ENCODE data around the gene ACR.

The ACR gene

GRCh38 chr22:50712341-50713007 lies 25.5 kb upstream of the ACR start:
- TF ChIP-seq CTCF (IDR thresholded peaks at IDR 0.05; ENCODE audit: control extremely low read depth, extremely low read depth, low read depth, missing control alignments), result no peak
- POLR2A ChIA-PET, result no interaction called here
- DNase-seq (ENCODE audit: extremely low spot score), result no peak
- CTCF ChIA-PET, result no interaction called here

- CTCF ChIA-PET, result no interaction called here
- no peak for DNase-seq (ENCODE audit: extremely low spot score)
- POLR2A ChIA-PET, result no interaction called here
- no peak for TF ChIP-seq CTCF (IDR thresholded peaks at IDR 0.05; ENCODE audit: control extremely low read depth, extremely low read depth, low read depth, missing control alignments)
These were observed 25.0 kb upstream of the ACR start for GRCh38 chr22:50713008-50713385.

GRCh38 chr22:50713571-50714056 lies 24.4 kb upstream of the ACR start:
- ChIA-PET POLR2A (no interaction called here), CTCF (no interaction called here)
- no peak for DNase-seq (ENCODE audit: extremely low spot score)
- no peak for TF ChIP-seq CTCF (IDR thresholded peaks at IDR 0.05; ENCODE audit: control extremely low read depth, extremely low read depth, low read depth, missing control alignments)

- DNase-seq (ENCODE audit: extremely low spot score), result no peak
- ChIA-PET CTCF (no interaction called here), POLR2A (no interaction called here)
- TF ChIP-seq CTCF (IDR thresholded peaks at IDR 0.05; ENCODE audit: control extremely low read depth, extremely low read depth, low read depth, missing control alignments), result no peak
These were observed 23.9 kb upstream of the ACR start for GRCh38 chr22:50714150-50714549.

- POLR2A ChIA-PET, result no interaction called here
- no peak for TF ChIP-seq CTCF (IDR thresholded peaks at IDR 0.05; ENCODE audit: control extremely low read depth, extremely low read depth, low read depth, missing control alignments)
- no peak for DNase-seq (ENCODE audit: extremely low spot score)
- CTCF ChIA-PET, result no interaction called here
These were observed 23.3 kb upstream of the ACR start for GRCh38 chr22:50714631-50715179.

- no peak for TF ChIP-seq CTCF (IDR thresholded peaks at IDR 0.05; ENCODE audit: control extremely low read depth, extremely low read depth, low read depth, missing control alignments)
- POLR2A ChIA-PET, result no interaction called here
- no peak for DNase-seq (ENCODE audit: extremely low spot score)
- CTCF ChIA-PET, result no interaction called here
These were observed 22.8 kb upstream of the ACR start for GRCh38 chr22:50715250-50715649.
